ENCODE measurements around the gene APOH. TPM values are rescaled to one million over a fixed set of nuclear protein-coding genes. Genes with fewer than 3 reads are reported as not detected.

The APOH gene
- total RNA-seq, 1 donor, result not detected

GRCh38 chr17:66271512-66271911, 42.3 kb upstream of the APOH start:
- DNase-seq (ENCODE audit: low read depth), result no peak

GRCh38 chr17:66270106-66270505, 40.9 kb upstream of the APOH start:
- H3K4me3 ChIP-seq (ENCODE audit: low read depth, low read length), result no peak overlapping the region
- no peak for TF ChIP-seq CTCF (IDR thresholded peaks at IDR 0.05; ENCODE audit: insufficient read depth, low read length)
- DNase-seq (ENCODE audit: low read depth), result no peak

More at GRCh38 chr17:66271512-66271911, 42.3 kb upstream of the APOH start:
- H3K4me3 ChIP-seq (ENCODE audit: low read depth, low read length), result no peak overlapping the region
- no peak for TF ChIP-seq CTCF (IDR thresholded peaks at IDR 0.05; ENCODE audit: insufficient read depth, low read length)

- no peak overlapping the region for H3K4me3 ChIP-seq (ENCODE audit: low read depth, low read length)
- no peak for TF ChIP-seq CTCF (IDR thresholded peaks at IDR 0.05; ENCODE audit: insufficient read depth, low read length)
- peak; percentile 96 for DNase-seq (ENCODE audit: low read depth)
Observed at GRCh38 chr17:66268247-66268927, 39.2 kb upstream of the APOH start.

- H3K4me3 ChIP-seq (ENCODE audit: low read depth, low read length), result no peak overlapping the region
- no peak for TF ChIP-seq CTCF (IDR thresholded peaks at IDR 0.05; ENCODE audit: insufficient read depth, low read length)
- DNase-seq (ENCODE audit: low read depth), result no peak
Observed at GRCh38 chr17:66264696-66265095, 35.5 kb upstream of the APOH start.

DNA sequence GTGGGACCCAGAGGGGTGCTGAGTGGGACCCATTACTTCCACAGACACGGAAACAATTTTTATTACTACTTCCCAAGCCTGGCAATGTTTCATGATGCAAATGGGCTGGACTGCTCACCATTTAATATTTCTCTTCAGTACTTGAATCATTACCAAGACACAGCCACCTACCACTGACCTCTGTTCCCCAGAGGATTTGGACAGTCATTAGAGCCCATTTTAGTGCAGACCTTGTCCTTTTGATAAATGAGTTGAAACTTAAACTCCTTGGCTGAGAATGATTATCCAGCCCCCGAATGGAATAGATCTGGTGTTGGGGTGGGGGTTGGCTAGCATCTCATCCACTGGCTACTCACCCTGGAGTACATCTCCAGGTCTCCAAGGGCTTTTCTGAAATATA, 33.6 kb upstream of the APOH start:
- H3K4me3 ChIP-seq (ENCODE audit: low read depth, low read length), result no peak overlapping the region
- DNase-seq (ENCODE audit: low read depth), result no peak
- no peak for TF ChIP-seq CTCF (IDR thresholded peaks at IDR 0.05; ENCODE audit: insufficient read depth, low read length)

DNA sequence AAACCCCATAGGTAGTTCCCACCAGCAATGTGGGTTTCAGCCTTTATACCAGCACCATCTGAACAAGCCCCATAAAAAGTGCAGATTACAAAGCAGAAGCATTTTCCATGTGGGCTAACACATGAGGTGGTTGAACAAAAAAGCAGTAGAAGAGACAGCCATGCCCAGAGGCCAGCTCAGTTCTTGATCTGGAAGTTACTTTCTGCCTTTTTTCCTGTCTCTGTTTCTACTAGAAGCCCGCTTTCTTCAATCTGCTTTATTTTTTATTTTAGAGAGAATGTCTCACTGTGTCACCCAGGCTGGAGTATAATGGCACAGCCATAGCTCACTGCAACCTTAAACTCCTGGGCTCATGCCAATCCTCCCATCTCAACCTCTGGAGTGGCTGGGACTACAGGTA, 31.5 kb upstream of the APOH start:
- no peak for TF ChIP-seq CTCF (IDR thresholded peaks at IDR 0.05; ENCODE audit: insufficient read depth, low read length)
- DNase-seq (ENCODE audit: low read depth), result no peak
- no peak overlapping the region for H3K4me3 ChIP-seq (ENCODE audit: low read depth, low read length)

DNA sequence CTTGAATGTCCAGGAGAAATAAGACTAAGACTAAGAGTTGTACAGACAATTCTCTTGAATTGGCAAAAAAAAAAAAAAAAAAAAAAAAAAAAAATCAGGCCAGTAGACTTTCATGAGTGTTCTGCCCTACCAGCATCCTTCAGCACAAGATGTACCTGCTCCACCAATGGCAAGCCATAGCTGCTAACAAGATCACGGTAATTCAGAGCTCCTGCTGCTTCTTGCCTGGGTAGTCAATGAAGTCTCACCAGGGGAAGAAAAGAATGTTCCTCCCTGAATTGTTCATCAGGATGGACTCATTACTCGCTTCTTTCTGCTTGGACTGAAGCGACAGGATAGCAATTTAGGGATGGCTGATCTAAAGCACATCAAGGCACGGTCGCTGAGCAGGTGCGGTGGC, 31.1 kb upstream of the APOH start:
- TF ChIP-seq CTCF (IDR thresholded peaks at IDR 0.05; ENCODE audit: insufficient read depth, low read length), result no peak
- no peak overlapping the region for H3K4me3 ChIP-seq (ENCODE audit: low read depth, low read length)
- no peak for DNase-seq (ENCODE audit: low read depth)
